Stomach (tissue), 4 donors: Measurements from ENCODE around the gene NLRP12.

Experiments used
- CTCF ChIP-seq, 7 experiments: fragments of 450-650 bp in 4 of 7; fragments of 200-600 bp in 3 of 7; sonication (generic) in 3 of 7; IDR thresholded peaks; one replicate each; pipeline ENCODE4 v1.5.1; 2016 to 2019; ENCODE audit warnings: antibody characterized with exemption in 7 of 7, control low read depth in 2 of 7, mild to moderate bottlenecking in 1 of 7
- POLR2A ChIP-seq, 4 donors: fragments of 450-650 bp; IDR thresholded peaks; one replicate each; pipeline ENCODE4 v1.6.1; 2016; ENCODE audit warnings: antibody characterized with exemption in 4 of 4, control low read depth in 2 of 4, mild to moderate bottlenecking in 1 of 4, moderate library complexity in 1 of 4
- POLR2AphosphoS5 ChIP-seq, 3 donors: sonication (generic); formaldehyde crosslinking; IDR thresholded peaks; one replicate each; pipeline ENCODE4 v1.6.1; 2016; ENCODE audit warnings: antibody characterized with exemption in 3 of 3

- TF ChIP-seq POLR2AphosphoS5 (IDR thresholded peaks at IDR 0.05), result no peak
- TF ChIP-seq POLR2A (IDR thresholded peaks at IDR 0.05), result no peak
- TF ChIP-seq CTCF (IDR thresholded peaks at IDR 0.05), result no peak
Observed at GRCh38 chr19:53775524-53775923, 48.6 kb downstream of the NLRP12 start.
